ENCODE results near the gene ZNF813.

ZNF813 gene

GRCh38 chr19:53509443-53509842, 41.9 kb downstream of the ZNF813 start:
- Histone ChIP-seq H3K9me3 (ENCODE audit: control insufficient read depth, insufficient read depth, low read depth, low read length) (no peaks in the 10 kb centered on the region; the same call in 1 of the 2 replicates), H3K27ac (ENCODE audit: extremely low read depth, low read depth, low read length) (no peak overlapping the region), H3K36me3 (ENCODE audit: control insufficient read depth in 2 of 2, insufficient read depth in 1 of 2, low read length in 2 of 2) (no peaks in the 10 kb centered on the region), H3K4me3 (ENCODE audit: low read depth, low read length) (no peak overlapping the region), H3K4me1 (ENCODE audit: control insufficient read depth, insufficient read depth, low read length) (no peaks in the 10 kb centered on the region)
- ChIA-PET POLR2A (interaction anchor here (2.5 kb wide), 1 partner anchor 11 kb away, joined by 7 read pairs; no protein-coding TSS in a partner anchor), CTCF (interaction anchor here (0.6 to 2.0 kb wide), 4 partner anchors 35 to 1371 kb away, joined by 3 to 8 read pairs (median 4); no protein-coding TSS in a partner anchor)
- TF ChIP-seq YY2 (tag by site-specific recombination; IDR thresholded peaks at IDR 0.05) (no peak), ZNF350 (tag by site-specific recombination; IDR thresholded peaks at IDR 0.05) (no peak), ZNF510 (tag by site-specific recombination; IDR thresholded peaks at IDR 0.05; ENCODE audit: insufficient replicate concordance) (no peak), ZNF585B (tag by site-specific recombination; IDR thresholded peaks at IDR 0.05) (no peak), ZNF544 (tag by site-specific recombination; IDR thresholded peaks at IDR 0.05) (no peak), PRDM1 (tag by site-specific recombination; IDR thresholded peaks at IDR 0.05) (no peak), ZNF175 (tag by site-specific recombination; IDR thresholded peaks at IDR 0.05) (no peak), ZBTB10 (tag by site-specific recombination; IDR thresholded peaks at IDR 0.05) (no peak), OVOL3 (tag by site-specific recombination; IDR thresholded peaks at IDR 0.05) (no peak), KLF16 (tag by site-specific recombination; IDR thresholded peaks at IDR 0.05) (no peak), ZSCAN23 (tag by site-specific recombination; IDR thresholded peaks at IDR 0.05) (no peak), HOXD13 (CRISPR knock-in tag; IDR thresholded peaks at IDR 0.05; ENCODE audit: borderline replicate concordance) (no peak), ZNF473 (tag by site-specific recombination; IDR thresholded peaks at IDR 0.05) (no peak), ZNF274 (IDR thresholded peaks at IDR 0.05; ENCODE audit: low read length) (no peak), ZNF274 (tag by site-specific recombination; IDR thresholded peaks at IDR 0.05; ENCODE audit: borderline replicate concordance) (no peak), ZNF549 (tag by site-specific recombination; IDR thresholded peaks at IDR 0.05) (no peak), PRDM10 (tag by site-specific recombination; IDR thresholded peaks at IDR 0.05) (no peak), ZNF624 (tag by site-specific recombination; IDR thresholded peaks at IDR 0.05) (no peak)

- Histone ChIP-seq H3K9me3 (ENCODE audit: control insufficient read depth, insufficient read depth, low read depth, low read length) (no peaks in the 10 kb centered on the region; the same call in 1 of the 2 replicates), H3K4me1 (ENCODE audit: control insufficient read depth, insufficient read depth, low read length) (no peaks in the 10 kb centered on the region), H3K27ac (ENCODE audit: extremely low read depth, low read depth, low read length) (no peak overlapping the region), H3K4me3 (ENCODE audit: low read depth, low read length) (no peak overlapping the region), H3K36me3 (ENCODE audit: control insufficient read depth in 2 of 2, insufficient read depth in 1 of 2, low read length in 2 of 2) (no peaks in the 10 kb centered on the region)
- CTCF ChIA-PET = interaction anchor here (0.6 to 2.0 kb wide), 6 partner anchors 25 to 1371 kb away, joined by 3 to 8 read pairs (median 4); no protein-coding TSS in a partner anchor
- no peak for TF ChIP-seq ZBTB11 (tag by site-specific recombination; conservative IDR thresholded peaks at IDR 0.05; ENCODE audit: low read depth)
- TF ChIP-seq ZNF529 (tag by site-specific recombination; IDR thresholded peaks at IDR 0.05; ENCODE audit: insufficient replicate concordance) = no peak
- POLR2A ChIA-PET = interaction anchor here (2.5 kb wide), 1 partner anchor 11 kb away, joined by 7 read pairs; no protein-coding TSS in a partner anchor
These were observed 42.3 kb downstream of the ZNF813 start for GRCh38 chr19:53509845-53510244.

All from HEK293 (cell line).